Choroid plexus epithelial cell (primary cell): ENCODE results near the gene MGAT5B.

Experiments
- DNase-seq: peaks from one replicate; pipeline ENCODE4 v3.0.0-alpha.2; 2010; ENCODE audit warnings: low read depth
- H3K4me3 ChIP-seq: 2 replicates; pipeline ENCODE4 v1.5.1; 2011; ENCODE audit warnings: low read depth, mild to moderate bottlenecking, control low read depth, low read length, moderate library complexity
- TF ChIP-seq, protein P1 (sequence below): conservative IDR thresholded peaks from 2 replicates; pipeline ENCODE4 v1.5.1; 2011; ENCODE audit warnings: low read depth, mild to moderate bottlenecking, control low read depth, inconsistent platforms, low read length, moderate library complexity

The MGAT5B gene, protein sequence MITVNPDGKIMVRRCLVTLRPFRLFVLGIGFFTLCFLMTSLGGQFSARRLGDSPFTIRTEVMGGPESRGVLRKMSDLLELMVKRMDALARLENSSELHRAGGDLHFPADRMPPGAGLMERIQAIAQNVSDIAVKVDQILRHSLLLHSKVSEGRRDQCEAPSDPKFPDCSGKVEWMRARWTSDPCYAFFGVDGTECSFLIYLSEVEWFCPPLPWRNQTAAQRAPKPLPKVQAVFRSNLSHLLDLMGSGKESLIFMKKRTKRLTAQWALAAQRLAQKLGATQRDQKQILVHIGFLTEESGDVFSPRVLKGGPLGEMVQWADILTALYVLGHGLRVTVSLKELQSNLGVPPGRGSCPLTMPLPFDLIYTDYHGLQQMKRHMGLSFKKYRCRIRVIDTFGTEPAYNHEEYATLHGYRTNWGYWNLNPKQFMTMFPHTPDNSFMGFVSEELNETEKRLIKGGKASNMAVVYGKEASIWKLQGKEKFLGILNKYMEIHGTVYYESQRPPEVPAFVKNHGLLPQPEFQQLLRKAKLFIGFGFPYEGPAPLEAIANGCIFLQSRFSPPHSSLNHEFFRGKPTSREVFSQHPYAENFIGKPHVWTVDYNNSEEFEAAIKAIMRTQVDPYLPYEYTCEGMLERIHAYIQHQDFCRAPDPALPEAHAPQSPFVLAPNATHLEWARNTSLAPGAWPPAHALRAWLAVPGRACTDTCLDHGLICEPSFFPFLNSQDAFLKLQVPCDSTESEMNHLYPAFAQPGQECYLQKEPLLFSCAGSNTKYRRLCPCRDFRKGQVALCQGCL

DNA sequence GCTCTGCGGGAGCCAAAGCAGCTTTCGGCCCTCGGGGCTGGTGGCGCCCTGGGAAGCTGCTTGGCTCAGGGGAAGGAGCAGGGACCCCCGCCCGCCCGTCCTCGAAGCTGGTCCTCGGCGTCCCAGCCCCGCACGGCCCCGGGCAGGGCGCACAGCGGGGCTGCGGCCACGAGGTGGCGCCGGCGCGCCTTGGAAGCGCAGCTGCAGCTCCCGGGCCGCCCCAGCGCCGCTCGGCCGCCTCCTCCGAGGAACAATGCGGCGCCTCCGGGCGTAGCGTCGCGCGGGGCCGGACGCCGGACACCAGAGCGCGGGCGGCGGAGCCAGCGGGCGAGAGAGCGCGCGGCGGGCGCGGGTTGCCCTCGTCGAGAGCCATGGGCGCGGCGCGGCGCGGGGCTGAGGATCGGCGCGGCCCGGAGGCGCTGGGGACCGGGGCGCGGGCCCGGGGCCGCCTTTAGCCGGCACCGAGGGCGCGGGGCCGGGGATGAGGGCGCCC is at the start of gene MGAT5B:
MGAT5B (plus strand) TSS at position 229 of the 493 bp plus-strand sequence. CDS start 626 bp downstream, outside the sequence.
- DNase-seq = peak; percentile 77
- H3K4me3 ChIP-seq = peak within 1 kb of the TSS; percentile 8
- TF ChIP-seq, protein P1, sequence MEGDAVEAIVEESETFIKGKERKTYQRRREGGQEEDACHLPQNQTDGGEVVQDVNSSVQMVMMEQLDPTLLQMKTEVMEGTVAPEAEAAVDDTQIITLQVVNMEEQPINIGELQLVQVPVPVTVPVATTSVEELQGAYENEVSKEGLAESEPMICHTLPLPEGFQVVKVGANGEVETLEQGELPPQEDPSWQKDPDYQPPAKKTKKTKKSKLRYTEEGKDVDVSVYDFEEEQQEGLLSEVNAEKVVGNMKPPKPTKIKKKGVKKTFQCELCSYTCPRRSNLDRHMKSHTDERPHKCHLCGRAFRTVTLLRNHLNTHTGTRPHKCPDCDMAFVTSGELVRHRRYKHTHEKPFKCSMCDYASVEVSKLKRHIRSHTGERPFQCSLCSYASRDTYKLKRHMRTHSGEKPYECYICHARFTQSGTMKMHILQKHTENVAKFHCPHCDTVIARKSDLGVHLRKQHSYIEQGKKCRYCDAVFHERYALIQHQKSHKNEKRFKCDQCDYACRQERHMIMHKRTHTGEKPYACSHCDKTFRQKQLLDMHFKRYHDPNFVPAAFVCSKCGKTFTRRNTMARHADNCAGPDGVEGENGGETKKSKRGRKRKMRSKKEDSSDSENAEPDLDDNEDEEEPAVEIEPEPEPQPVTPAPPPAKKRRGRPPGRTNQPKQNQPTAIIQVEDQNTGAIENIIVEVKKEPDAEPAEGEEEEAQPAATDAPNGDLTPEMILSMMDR = peak; percentile 46

DNA sequence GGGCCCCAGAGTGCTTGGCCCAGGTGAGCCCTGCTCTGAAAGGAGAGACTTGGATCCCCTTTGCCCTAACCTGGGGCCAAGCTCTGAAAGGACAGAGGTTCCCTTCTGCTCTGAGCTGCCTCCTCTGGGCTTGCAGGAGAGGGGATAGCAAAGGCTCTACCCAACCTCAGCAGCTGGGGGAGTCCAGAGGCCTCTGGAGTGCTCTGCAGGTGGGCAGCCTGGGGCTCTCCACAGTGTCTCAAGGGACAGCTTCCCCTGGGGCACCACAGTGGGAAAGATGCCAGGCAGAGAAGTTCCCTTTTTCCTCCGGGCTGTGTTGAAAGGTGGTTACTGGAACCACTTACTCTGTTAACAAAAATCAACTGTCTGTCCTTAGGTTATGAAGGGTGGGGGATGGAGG is 48.2 kb upstream of the MGAT5B start:
- DNase-seq = no peak
- TF ChIP-seq, protein P1 = no peak
- H3K4me3 ChIP-seq = no peak overlapping the region

DNA sequence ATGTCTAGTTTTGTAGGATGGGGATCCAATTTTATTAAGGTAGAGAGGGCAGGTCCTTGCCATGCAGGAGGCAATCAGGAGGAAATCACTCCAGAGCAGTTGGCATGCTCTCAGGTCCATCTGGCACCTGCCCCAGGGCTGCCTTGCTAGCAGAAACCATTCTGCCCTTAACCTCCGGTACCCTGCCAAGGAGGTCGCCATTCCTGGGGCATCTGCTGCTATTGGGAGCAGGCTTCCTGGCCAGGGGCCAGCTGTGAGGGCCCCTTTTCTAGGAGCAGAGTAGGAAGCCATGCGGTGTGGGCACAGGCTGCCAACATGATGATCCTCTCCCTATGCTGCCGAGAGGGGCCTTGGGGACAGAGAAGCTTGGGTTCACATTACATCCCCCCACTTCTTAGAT is 47.6 kb upstream of the MGAT5B start:
- DNase-seq = no peak
- no peak overlapping the region for H3K4me3 ChIP-seq
- TF ChIP-seq, protein P1 = no peak

DNA sequence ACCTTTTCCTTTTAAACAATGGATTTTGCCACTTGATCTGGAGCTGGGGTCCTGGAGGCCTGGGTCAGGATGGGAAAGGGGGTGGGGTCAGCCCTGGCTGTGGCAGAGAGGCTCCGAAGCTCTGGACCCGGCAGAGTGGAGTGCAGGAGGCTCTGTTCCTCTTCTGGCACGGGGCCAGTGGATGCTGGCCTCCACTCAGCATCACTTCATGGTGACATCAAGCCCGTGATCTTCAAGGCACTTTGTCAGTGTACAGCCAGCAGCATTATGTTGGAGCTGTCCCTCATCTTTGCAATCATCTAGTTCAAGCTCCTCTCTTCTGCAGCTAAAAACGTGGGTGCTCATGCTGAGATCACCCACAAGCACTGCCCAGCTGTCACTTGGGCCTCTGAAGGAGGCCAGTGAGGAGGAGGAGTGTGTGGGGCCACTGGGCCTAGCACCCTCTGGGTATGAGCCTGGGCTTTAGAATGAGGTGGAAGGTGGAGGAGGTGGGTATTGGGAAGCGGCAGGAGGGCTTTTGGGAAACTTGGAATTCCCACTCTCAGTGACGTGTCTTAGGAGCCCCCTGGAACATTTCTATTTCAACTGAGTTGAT is 45.9 kb upstream of the MGAT5B start:
- no peak for DNase-seq
- TF ChIP-seq, protein P1 = no peak
- no peak overlapping the region for H3K4me3 ChIP-seq

DNA sequence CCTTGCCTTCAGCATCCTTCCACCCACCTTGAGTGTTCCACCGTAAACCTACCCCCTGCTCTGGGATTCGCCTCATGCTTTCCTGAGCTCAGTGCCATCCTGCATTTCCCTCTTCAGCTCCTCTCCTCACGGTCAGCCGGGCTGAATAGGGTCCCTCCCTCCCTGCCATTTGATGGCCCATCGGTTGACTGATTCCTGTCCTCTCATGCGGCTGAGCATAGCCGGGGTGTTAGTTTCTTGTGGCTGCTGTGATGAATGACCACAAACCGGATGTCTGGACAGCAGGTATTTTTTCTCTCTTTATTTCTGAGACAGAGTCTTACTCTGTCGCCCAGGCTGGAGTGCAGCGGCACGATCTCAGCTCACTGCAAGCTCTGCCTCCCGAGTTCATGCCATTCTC is 44.1 kb upstream of the MGAT5B start:
- no peak for DNase-seq

DNA sequence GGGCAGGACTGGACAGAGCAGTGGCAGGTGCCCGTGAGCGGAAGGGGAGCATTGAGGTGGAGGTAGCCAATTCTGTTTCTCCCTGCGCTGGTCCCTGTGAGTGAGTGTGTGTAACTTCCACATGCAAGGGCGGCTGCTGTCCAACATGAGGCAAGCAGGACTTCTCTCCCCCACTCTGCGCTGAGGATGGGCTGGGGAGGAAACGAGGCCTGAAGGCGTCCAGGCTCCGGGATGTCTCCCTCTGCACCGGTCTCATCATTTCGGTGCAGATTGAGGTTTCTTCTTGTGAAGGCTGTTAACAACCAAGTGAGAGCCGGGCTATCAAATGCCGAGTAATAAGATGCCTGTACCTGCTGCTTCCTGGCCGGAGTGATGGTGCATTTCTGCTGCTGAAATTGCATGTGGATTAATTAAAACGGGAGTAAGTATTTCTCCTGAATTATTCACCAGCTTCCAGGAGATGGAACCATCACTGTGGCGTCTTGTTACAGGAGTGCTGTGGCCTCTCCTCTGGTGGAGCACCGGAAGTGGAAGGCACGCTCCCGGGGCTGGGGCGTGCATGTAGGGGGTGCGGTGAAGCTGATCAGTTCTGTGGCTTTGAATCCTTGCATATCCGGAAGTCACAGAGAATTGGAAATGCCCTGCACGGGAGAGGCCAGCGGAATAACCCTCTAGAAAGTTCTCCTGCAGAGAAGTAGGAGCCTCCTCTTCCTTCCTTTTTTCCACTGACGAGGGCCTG is 41.7 kb upstream of the MGAT5B start:
- peak; percentile 5 for DNase-seq
- H3K4me3 ChIP-seq = no peak overlapping the region
- TF ChIP-seq, protein P1 = no peak

More for the DNA sequence above, 44.1 kb upstream of the MGAT5B start:
- no peak overlapping the region for H3K4me3 ChIP-seq
- TF ChIP-seq, protein P1 = no peak
